Cerebellar cortex (tissue), 1 donor: Measurements from ENCODE around the gene MYO10.
"Not testable (repeated sequence)": the region's sequence is repeated elsewhere in the genome, so short reads cannot be mapped to it uniquely, and the experiment has no call there.

Source experiments
- DNase-seq: peaks from one replicate; pipeline ENCODE4 v3.0.0-alpha.2; 2015; ENCODE audit warnings: low spot score

MYO10 gene

GRCh38 chr5:16668631-16669030 lies 267.5 kb downstream of the MYO10 start:
- DNase-seq, result no peak

DNA sequence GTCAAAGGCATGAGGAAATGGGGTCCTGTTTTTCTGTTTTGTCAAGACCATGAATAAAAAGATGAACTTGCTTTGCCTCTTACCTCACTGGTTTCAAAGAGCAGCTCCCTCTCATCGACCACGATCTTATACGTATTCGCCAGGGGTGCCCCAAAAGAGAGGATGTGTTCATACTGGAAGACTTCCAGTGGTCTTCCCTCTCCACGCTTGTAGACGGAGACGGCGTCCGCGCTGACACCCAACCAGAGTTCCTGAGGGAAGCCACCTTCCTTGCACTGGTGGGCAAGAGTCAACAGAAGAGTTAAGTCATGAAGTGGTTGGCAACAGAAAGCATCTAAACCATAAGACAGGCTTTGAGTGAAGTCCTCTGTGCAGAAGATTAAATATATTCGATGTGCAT lies 267.9 kb downstream of the MYO10 start:
- DNase-seq, result no peak

- peak; percentile 81 for DNase-seq
These were observed 269.1 kb downstream of the MYO10 start for GRCh38 chr5:16666883-16667398.

DNA sequence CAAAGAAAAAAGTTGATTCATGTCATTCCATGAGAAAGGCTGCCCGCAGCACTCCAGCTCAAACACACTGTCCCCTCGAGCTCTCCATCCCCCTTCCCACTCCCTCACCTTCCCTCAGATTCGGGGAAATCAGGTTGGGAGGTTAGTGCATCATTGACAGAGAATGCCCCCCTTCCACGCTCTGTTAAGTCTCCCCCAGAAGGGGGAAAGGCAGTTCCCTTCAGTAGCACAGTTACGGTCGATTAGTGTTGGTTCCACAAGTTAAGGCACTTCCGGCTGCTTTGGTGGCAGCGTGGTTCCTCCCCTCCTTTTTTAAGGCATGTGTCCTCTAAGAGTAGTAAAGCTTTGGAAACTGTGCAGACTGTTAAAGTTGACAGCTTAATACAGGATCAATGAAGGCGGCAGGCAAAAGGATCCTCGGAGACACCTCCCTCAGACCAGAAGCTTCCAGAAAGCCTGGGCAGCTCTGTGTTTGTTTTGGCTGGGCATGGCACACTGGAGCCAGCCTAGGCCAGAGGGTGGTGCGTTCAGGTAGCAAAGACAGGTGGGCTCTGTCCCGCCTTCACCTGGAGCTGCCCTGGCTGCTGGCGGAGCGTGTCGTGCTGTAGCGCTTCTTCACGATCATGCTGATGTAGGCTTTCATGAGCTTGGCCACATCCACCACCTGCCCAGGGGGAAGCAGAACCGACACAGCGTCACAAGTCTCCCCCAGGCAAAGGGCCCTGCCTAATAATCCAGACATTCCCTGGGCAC lies 269.8 kb downstream of the MYO10 start:
- peak; percentile 6 for DNase-seq

GRCh38 chr5:16665601-16666000 lies 270.5 kb downstream of the MYO10 start:
- DNase-seq, result no peak

DNA sequence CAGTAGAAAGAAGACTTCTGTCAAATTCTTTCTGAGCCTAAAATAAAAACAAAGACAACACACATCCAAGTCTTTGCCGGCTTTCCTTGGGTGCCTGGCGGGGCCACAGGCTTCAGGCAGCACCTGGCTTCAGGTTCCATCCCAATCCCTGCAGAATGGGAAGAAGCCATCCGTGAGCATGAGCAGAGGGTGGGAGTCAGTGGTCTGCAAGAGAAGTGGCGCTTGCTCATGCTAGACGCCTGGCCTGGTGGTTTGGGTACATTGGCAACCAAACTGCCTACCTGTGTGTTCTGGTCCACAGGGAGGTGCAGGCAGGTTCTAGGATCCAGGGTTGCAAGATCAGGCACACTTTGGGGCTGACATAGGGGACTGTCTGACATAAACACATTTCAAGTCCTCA lies 271.7 kb downstream of the MYO10 start:
- no peak for DNase-seq

GRCh38 chr5:16663840-16664239 lies 272.2 kb downstream of the MYO10 start:
- DNase-seq, result no peak

DNA sequence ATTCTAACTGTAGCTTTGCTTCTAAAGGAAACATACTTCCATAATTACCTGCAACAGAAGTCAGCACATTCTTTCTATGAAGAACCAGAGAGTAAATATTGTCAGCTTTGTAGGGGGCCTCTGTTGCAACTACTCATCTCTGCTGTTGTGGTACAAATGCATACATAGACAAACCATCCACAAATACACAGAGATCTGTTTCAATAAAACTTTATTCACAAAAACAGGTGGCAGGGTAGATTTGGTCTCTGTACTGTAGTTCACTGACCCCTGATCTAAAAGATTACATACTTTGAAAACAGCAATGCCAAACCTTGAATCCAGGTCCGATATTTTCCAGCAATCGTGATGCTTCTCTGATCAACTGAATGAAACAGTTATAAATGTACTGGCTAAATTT lies 274.4 kb downstream of the MYO10 start:
- DNase-seq, result no peak

GRCh38 chr5:16660982-16661381 lies 275.1 kb downstream of the MYO10 start:
- no peak for DNase-seq

GRCh38 chr5:16659536-16659935 lies 276.6 kb downstream of the MYO10 start:
- no peak for DNase-seq

GRCh38 chr5:16656561-16657191 lies 279.4 kb downstream of the MYO10 start:
- no peak for DNase-seq

- DNase-seq, result no peak
These were observed 281.3 kb downstream of the MYO10 start for GRCh38 chr5:16654647-16655334.

- DNase-seq, result not testable (repeated sequence)
These were observed 287.3 kb downstream of the MYO10 start for GRCh38 chr5:16648739-16649138.

GRCh38 chr5:16644301-16644889 lies 291.7 kb downstream of the MYO10 start:
- DNase-seq, result no peak

DNA sequence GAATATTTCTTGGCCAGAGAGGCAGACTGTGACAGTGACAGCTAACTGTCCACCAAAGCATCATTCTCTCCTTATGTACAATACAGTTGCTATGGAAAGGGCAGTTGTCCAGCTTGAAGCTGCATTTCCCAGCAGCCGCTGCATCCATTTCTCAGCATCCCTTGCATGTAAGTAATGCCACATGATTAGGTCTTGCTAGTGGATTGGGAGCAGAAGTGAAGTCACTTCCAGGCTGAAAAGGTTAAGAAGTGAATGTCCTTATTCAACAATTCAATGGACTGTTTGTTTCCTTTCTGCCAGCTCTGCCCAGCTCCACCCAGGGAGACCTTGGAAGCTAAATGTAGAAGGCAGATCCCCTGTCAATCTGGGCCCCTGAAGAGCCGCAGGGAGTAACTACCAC lies 293.2 kb downstream of the MYO10 start:
- no peak for DNase-seq

DNA sequence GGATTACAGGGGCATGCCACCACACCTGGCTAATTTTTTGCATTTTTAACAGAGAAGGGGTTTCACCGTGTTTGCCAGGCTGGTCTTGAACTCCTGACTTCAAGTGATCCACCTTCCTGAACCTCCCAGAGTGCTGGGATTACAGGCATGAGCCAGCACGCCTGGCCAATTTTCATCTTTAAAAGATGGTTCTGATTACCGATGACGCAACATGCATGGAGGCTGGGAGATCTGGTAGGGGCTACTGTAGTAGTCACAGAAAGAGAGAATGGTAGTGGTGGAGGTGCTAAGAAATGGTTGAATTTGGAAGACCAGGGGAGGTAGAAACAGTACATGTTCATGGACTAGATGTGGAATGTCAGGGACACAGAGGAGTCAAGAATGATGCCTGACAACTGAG lies 296.9 kb downstream of the MYO10 start:
- DNase-seq, result no peak

DNA sequence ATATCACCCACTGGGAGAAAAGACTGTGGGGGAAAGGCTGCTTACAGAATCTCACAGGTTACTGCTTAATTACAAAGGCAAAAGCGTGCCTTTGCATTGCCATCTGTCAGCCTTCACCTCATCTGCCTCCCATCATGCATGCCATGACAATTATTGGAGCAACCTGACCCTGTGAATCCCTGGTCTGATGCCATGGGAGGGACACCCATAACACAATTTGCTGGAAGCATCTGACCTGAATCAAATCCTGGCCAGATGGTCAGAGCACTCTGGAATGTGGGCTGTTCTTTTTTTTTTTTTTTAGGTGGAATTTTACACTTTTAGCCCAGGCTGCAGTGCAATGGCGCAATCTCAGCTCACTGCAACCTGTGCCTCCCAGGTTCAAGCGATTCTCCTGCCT lies 307.7 kb downstream of the MYO10 start:
- peak; percentile 97 for DNase-seq

DNA sequence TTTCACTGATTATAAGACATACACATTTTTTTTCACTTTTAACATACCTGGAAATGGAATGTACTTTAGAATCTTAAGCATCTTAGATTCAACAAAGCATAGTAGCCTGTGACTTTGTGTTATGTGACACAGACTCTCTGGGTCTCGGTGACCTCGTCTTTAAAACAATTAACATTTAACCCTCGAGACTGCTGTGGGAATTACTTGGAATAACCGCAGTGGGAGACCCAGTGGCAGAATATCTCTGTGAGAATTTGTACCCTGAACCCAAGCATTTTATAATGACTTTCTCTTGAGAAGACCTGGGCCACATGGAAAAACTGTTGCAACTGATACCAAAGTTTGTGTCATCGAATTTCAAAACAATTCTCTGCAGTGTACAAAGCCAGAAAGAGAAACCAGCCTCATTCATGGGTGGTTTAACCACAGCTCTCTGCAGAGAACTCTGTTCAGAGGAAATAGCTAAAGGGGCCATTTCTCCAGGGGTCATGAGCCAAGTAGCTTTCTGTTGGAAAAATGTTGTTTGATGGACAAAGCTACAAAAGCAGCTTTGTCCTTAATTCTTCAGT lies 309.3 kb downstream of the MYO10 start:
- no peak for DNase-seq

DNA sequence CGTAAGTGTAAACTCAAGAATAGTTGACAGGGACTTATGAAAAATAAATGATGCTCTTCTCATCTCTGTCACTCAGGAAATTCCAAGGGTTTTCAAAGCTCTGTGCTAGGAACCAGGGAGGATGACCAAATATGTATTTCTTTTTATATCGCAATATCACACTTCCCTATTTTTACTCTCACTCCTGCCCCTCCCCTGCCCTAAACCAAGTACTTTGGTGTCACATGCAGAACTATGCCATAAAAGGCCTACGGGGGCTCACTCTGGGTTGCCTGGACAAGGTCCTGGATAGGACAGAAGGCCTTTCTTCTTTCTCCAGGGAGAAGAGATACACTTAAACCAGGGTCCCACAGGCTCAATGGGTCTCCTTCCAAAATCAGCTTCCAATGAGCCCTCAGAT lies 311.0 kb downstream of the MYO10 start:
- no peak for DNase-seq

GRCh38 chr5:16619136-16619535 lies 317.0 kb downstream of the MYO10 start:
- DNase-seq, result no peak

DNA sequence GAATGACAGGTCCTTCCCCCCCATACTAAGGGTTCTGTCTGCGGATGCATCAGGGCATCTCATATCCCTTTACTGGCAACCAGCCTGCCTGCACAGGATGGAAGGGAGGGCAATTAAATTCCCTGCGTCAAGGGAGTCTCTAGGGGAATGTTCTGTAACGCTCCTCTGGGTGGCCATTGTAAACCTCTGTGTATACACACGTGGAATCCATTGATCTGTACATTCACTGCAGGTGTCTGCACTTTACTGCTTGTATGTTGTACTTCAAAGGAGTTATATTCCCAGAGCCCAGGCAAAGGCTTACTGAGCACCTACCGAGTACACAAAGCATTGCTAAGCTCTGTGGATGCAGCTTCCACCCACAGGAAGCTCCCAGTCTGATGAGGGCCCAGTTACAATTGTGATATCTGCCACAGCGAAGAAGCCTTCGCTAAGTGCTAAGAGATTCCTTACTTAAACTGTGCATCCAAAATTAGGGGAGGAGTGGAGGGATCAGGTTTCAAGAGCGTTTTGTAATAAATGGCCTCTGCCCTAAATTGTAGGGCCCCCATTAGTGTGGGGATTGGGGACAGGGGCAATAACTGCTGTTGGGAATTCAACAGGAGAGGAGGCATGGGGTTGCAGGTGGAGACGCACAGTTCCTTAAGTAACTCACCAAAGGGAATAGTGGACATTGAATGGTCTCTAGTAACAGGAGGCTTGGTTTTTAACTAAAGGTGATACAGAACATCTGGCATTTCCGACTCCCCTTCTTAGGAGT lies 317.8 kb downstream of the MYO10 start:
- DNase-seq, result peak; percentile 10
